Ishikawa (cell line): ENCODE data around the gene CDX2.

ENCODE experiments used
- CEBPB ChIP-seq: IDR thresholded peaks from 2 replicates; pipeline ENCODE4 v1.6.1; 2012
- CREB1 ChIP-seq: IDR thresholded peaks from 2 replicates; pipeline ENCODE4 v1.6.1; 2012; ENCODE audit warnings: low read depth
- EGR1 ChIP-seq: IDR thresholded peaks from 2 replicates; pipeline ENCODE4 v1.6.1; 2012
- EP300 ChIP-seq: IDR thresholded peaks from 2 replicates; pipeline ENCODE4 v1.6.1; 2012; ENCODE audit warnings: borderline replicate concordance
- FOXM1 ChIP-seq: IDR thresholded peaks from 2 replicates; pipeline ENCODE4 v1.6.1; 2012; ENCODE audit warnings: low read depth, borderline replicate concordance
- RAD21 ChIP-seq: IDR thresholded peaks from 2 replicates; pipeline ENCODE4 v1.6.1; 2012; ENCODE audit warnings: low read depth
- TAF1 ChIP-seq: IDR thresholded peaks from 2 replicates; pipeline ENCODE4 v1.6.1; 2012; ENCODE audit warnings: low read depth, mild to moderate bottlenecking
- TEAD4 ChIP-seq: IDR thresholded peaks from 2 replicates; pipeline ENCODE4 v1.6.1; 2012
- TF ChIP-seq, protein P1 (sequence below): IDR thresholded peaks from 2 replicates; pipeline ENCODE4 v1.6.1; 2012
- TF ChIP-seq, protein P2 (sequence below): IDR thresholded peaks from 2 replicates; pipeline ENCODE4 v1.6.1; 2012; ENCODE audit warnings: low read depth, mild to moderate bottlenecking
- TF ChIP-seq, protein P3 (sequence below): IDR thresholded peaks from 2 replicates; pipeline ENCODE4 v1.6.1; 2012

DNA sequence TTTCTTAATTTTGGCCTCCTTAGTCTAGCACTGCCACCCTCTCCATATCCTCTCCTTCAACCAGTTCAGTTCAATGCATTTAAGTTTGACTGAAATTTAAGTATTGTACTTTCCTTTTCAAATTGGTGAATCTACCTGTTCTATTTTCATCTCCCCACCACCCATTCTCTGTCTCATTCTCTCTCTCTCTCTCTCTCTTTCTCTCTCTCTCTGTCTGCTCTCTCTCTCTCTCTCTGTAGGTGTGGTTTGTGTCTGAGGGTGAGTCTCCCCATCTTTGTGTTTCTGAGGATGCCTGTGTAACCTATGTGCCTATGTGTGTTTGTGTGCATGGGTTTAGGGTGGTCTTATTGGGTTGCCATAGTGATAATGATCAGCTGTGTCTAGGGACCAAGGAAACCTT lies 39.2 kb downstream of the CDX2 start:
- TF ChIP-seq, protein P1, sequence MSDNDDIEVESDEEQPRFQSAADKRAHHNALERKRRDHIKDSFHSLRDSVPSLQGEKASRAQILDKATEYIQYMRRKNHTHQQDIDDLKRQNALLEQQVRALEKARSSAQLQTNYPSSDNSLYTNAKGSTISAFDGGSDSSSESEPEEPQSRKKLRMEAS = no peak
- no peak for TF ChIP-seq CREB1
- no peak for TF ChIP-seq CEBPB
- TF ChIP-seq, protein P2, sequence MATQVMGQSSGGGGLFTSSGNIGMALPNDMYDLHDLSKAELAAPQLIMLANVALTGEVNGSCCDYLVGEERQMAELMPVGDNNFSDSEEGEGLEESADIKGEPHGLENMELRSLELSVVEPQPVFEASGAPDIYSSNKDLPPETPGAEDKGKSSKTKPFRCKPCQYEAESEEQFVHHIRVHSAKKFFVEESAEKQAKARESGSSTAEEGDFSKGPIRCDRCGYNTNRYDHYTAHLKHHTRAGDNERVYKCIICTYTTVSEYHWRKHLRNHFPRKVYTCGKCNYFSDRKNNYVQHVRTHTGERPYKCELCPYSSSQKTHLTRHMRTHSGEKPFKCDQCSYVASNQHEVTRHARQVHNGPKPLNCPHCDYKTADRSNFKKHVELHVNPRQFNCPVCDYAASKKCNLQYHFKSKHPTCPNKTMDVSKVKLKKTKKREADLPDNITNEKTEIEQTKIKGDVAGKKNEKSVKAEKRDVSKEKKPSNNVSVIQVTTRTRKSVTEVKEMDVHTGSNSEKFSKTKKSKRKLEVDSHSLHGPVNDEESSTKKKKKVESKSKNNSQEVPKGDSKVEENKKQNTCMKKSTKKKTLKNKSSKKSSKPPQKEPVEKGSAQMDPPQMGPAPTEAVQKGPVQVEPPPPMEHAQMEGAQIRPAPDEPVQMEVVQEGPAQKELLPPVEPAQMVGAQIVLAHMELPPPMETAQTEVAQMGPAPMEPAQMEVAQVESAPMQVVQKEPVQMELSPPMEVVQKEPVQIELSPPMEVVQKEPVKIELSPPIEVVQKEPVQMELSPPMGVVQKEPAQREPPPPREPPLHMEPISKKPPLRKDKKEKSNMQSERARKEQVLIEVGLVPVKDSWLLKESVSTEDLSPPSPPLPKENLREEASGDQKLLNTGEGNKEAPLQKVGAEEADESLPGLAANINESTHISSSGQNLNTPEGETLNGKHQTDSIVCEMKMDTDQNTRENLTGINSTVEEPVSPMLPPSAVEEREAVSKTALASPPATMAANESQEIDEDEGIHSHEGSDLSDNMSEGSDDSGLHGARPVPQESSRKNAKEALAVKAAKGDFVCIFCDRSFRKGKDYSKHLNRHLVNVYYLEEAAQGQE = no peak
- TF ChIP-seq TAF1 = no peak
- TF ChIP-seq FOXM1 = no peak
- no peak for TF ChIP-seq EP300
- TF ChIP-seq EGR1 = no peak
- TF ChIP-seq RAD21 = no peak
- TF ChIP-seq TEAD4 = no peak
- TF ChIP-seq, protein P3, sequence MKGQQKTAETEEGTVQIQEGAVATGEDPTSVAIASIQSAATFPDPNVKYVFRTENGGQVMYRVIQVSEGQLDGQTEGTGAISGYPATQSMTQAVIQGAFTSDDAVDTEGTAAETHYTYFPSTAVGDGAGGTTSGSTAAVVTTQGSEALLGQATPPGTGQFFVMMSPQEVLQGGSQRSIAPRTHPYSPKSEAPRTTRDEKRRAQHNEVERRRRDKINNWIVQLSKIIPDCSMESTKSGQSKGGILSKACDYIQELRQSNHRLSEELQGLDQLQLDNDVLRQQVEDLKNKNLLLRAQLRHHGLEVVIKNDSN = no peak
